WTC11 (cell line): ENCODE measurements around the gene SPR. TPM values are rescaled to one million over a fixed set of nuclear protein-coding genes. Genes with fewer than 3 reads are reported as not detected.

ENCODE experiments used
- CBFB ChIP-seq: sonication (generic); formaldehyde crosslinking; IDR thresholded peaks from 2 replicates; pipeline ENCODE4 v1.8.1; 2022; ENCODE audit warnings: mild to moderate bottlenecking, low read depth, missing genetic modification reagents
- ELF4 ChIP-seq: sonication (generic); formaldehyde crosslinking; IDR thresholded peaks from 2 replicates; pipeline ENCODE4 v1.8.1; 2022; ENCODE audit warnings: low read depth, mild to moderate bottlenecking, moderate library complexity, missing genetic modification reagents
- IRF2 ChIP-seq: sonication (generic); formaldehyde crosslinking; IDR thresholded peaks from 2 replicates; pipeline ENCODE4 v1.8.0; 2022; ENCODE audit warnings: low read depth, missing genetic modification reagents, borderline replicate concordance
- NR2C2 ChIP-seq: sonication (generic); formaldehyde crosslinking; IDR thresholded peaks from 2 replicates; pipeline ENCODE4 v1.8.0; 2022; ENCODE audit warnings: mild to moderate bottlenecking, missing genetic modification reagents
- RELA ChIP-seq: sonication (generic); formaldehyde crosslinking; IDR thresholded peaks from 2 replicates; pipeline ENCODE4 v1.8.1; 2022; ENCODE audit warnings: missing genetic modification reagents, mild to moderate bottlenecking, borderline replicate concordance
- RORB ChIP-seq: fragments of 250-450 bp; sonication (Bioruptor Pico); IDR thresholded peaks from 2 replicates; pipeline ENCODE4 v1.9.0; 2021; ENCODE audit warnings: mild to moderate bottlenecking
- TP53 ChIP-seq: sonication (generic); formaldehyde crosslinking; IDR thresholded peaks from 2 replicates; pipeline ENCODE4 v1.8.1; 2023; ENCODE audit warnings: mild to moderate bottlenecking, missing genetic modification reagents
- ZBTB21 ChIP-seq: sonication (generic); formaldehyde crosslinking; IDR thresholded peaks from 2 replicates; pipeline ENCODE4 v1.8.1; 2023; ENCODE audit warnings: mild to moderate bottlenecking, missing genetic modification reagents, borderline replicate concordance
- ZNF232 ChIP-seq: sonication (generic); formaldehyde crosslinking; IDR thresholded peaks from 2 replicates; pipeline ENCODE4 v1.8.0; 2022; ENCODE audit warnings: mild to moderate bottlenecking, missing genetic modification reagents
- ZNF317 ChIP-seq: sonication (generic); formaldehyde crosslinking; IDR thresholded peaks from 2 replicates; pipeline ENCODE4 v1.8.1; 2023; ENCODE audit warnings: low read depth, mild to moderate bottlenecking, moderate library complexity, missing genetic modification reagents, borderline replicate concordance
- total RNA-seq: library from RNA; stranded (reverse); gene quantifications from 3 replicates; pipeline ENCODE4 v1.2.3, GENCODE V29; 2021
- TF ChIP-seq, protein P1 (sequence below): fragments of 250-450 bp; sonication (Bioruptor Pico); IDR thresholded peaks from 2 replicates; pipeline ENCODE4 v1.9.0; 2021; ENCODE audit warnings: mild to moderate bottlenecking, borderline replicate concordance
- TF ChIP-seq, protein P2 (sequence below): sonication (generic); formaldehyde crosslinking; IDR thresholded peaks from 2 replicates; pipeline ENCODE4 v1.8.0; 2023; ENCODE audit warnings: mild to moderate bottlenecking, missing genetic modification reagents
- TF ChIP-seq, protein P3 (sequence below): sonication (generic); formaldehyde crosslinking; IDR thresholded peaks from 2 replicates; pipeline ENCODE4 v1.8.1; 2023; ENCODE audit warnings: mild to moderate bottlenecking, missing genetic modification reagents
- TF ChIP-seq, protein P4 (sequence below): fragments of 250-450 bp; sonication (Bioruptor Pico); IDR thresholded peaks from 2 replicates; pipeline ENCODE4 v1.8.0; 2021; ENCODE audit warnings: mild to moderate bottlenecking
- TF ChIP-seq, protein P5 (sequence below): sonication (generic); formaldehyde crosslinking; IDR thresholded peaks from 2 replicates; pipeline ENCODE4 v1.8.1; 2022; ENCODE audit warnings: mild to moderate bottlenecking, missing genetic modification reagents, moderate library complexity, borderline replicate concordance
- TF ChIP-seq, protein P6 (sequence below): sonication (generic); formaldehyde crosslinking; IDR thresholded peaks from 2 replicates; pipeline ENCODE4 v1.8.1; 2022; ENCODE audit warnings: low read depth, mild to moderate bottlenecking, moderate library complexity, missing genetic modification reagents, borderline replicate concordance
- TF ChIP-seq, protein P7 (sequence below): sonication (generic); formaldehyde crosslinking; IDR thresholded peaks from 2 replicates; pipeline ENCODE4 v1.8.1; 2022; ENCODE audit warnings: missing genetic modification reagents, borderline replicate concordance
- TF ChIP-seq, protein P8 (sequence below): sonication (generic); formaldehyde crosslinking; IDR thresholded peaks from 2 replicates; pipeline ENCODE4 v1.8.0; 2022; ENCODE audit warnings: mild to moderate bottlenecking, missing genetic modification reagents

Gene SPR
- total RNA-seq, 1 experiment from 2014 or later = 9.4 TPM

DNA sequence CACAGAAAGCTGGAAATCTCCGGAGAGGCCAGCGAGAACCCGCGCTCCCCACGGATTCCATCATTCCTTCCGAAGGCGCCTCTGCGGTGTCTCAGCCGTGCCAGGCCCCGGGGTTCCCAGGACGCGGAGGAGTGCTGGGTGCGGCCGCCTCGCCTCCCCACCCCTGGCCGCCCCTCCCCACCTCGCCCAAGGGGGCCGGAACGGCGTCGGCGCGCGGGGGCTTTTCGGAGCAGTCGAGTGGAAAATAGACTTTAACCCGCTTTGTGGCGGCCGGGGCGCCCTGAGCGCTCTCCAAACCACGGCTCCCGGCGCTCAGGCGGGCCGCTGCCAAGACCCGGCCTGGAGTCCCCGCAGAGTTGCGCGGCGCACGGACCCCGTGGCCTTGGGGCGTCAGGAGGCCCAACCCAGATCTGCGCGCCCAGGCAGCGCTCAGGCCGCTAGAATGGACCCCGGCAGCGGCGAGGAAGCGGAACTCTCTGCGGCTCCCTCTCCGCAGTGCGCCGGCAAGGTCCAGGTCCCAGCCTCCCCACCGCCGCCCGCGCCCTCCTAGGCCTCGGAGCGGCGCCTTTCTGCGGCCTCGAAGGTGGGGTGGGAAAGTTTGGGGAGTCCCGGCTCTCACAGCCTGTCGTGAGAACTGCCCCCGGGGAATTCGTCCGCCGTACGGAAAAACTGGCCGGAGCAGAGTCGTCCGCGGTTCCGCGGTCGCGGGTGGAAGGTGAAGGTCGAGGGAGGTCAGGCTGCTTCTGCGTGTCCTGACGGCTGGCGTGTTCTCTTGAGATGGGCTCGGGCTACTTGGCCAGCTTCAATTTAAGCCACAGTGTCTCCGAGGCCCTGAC is 28.9 kb downstream of the SPR start (continued):
- TF ChIP-seq, protein P1, sequence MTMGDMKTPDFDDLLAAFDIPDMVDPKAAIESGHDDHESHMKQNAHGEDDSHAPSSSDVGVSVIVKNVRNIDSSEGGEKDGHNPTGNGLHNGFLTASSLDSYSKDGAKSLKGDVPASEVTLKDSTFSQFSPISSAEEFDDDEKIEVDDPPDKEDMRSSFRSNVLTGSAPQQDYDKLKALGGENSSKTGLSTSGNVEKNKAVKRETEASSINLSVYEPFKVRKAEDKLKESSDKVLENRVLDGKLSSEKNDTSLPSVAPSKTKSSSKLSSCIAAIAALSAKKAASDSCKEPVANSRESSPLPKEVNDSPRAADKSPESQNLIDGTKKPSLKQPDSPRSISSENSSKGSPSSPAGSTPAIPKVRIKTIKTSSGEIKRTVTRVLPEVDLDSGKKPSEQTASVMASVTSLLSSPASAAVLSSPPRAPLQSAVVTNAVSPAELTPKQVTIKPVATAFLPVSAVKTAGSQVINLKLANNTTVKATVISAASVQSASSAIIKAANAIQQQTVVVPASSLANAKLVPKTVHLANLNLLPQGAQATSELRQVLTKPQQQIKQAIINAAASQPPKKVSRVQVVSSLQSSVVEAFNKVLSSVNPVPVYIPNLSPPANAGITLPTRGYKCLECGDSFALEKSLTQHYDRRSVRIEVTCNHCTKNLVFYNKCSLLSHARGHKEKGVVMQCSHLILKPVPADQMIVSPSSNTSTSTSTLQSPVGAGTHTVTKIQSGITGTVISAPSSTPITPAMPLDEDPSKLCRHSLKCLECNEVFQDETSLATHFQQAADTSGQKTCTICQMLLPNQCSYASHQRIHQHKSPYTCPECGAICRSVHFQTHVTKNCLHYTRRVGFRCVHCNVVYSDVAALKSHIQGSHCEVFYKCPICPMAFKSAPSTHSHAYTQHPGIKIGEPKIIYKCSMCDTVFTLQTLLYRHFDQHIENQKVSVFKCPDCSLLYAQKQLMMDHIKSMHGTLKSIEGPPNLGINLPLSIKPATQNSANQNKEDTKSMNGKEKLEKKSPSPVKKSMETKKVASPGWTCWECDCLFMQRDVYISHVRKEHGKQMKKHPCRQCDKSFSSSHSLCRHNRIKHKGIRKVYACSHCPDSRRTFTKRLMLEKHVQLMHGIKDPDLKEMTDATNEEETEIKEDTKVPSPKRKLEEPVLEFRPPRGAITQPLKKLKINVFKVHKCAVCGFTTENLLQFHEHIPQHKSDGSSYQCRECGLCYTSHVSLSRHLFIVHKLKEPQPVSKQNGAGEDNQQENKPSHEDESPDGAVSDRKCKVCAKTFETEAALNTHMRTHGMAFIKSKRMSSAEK (CRISPR knock-in tag) = no peak
- TF ChIP-seq, protein P2, sequence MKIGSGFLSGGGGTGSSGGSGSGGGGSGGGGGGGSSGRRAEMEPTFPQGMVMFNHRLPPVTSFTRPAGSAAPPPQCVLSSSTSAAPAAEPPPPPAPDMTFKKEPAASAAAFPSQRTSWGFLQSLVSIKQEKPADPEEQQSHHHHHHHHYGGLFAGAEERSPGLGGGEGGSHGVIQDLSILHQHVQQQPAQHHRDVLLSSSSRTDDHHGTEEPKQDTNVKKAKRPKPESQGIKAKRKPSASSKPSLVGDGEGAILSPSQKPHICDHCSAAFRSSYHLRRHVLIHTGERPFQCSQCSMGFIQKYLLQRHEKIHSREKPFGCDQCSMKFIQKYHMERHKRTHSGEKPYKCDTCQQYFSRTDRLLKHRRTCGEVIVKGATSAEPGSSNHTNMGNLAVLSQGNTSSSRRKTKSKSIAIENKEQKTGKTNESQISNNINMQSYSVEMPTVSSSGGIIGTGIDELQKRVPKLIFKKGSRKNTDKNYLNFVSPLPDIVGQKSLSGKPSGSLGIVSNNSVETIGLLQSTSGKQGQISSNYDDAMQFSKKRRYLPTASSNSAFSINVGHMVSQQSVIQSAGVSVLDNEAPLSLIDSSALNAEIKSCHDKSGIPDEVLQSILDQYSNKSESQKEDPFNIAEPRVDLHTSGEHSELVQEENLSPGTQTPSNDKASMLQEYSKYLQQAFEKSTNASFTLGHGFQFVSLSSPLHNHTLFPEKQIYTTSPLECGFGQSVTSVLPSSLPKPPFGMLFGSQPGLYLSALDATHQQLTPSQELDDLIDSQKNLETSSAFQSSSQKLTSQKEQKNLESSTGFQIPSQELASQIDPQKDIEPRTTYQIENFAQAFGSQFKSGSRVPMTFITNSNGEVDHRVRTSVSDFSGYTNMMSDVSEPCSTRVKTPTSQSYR (CRISPR knock-in tag) = no peak
- TF ChIP-seq ZNF232 (CRISPR knock-in tag) (no peak), CBFB (no peak), ELF4 (no peak), IRF2 (no peak), NR2C2 (no peak), RELA (CRISPR knock-in tag) (no peak), ZNF317 (no peak), TP53 (no peak), ZBTB21 (CRISPR knock-in tag) (no peak), RORB (no peak)
- TF ChIP-seq, protein P3, sequence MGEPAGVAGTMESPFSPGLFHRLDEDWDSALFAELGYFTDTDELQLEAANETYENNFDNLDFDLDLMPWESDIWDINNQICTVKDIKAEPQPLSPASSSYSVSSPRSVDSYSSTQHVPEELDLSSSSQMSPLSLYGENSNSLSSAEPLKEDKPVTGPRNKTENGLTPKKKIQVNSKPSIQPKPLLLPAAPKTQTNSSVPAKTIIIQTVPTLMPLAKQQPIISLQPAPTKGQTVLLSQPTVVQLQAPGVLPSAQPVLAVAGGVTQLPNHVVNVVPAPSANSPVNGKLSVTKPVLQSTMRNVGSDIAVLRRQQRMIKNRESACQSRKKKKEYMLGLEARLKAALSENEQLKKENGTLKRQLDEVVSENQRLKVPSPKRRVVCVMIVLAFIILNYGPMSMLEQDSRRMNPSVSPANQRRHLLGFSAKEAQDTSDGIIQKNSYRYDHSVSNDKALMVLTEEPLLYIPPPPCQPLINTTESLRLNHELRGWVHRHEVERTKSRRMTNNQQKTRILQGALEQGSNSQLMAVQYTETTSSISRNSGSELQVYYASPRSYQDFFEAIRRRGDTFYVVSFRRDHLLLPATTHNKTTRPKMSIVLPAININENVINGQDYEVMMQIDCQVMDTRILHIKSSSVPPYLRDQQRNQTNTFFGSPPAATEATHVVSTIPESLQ (CRISPR knock-in tag) = no peak
- TF ChIP-seq, protein P4, sequence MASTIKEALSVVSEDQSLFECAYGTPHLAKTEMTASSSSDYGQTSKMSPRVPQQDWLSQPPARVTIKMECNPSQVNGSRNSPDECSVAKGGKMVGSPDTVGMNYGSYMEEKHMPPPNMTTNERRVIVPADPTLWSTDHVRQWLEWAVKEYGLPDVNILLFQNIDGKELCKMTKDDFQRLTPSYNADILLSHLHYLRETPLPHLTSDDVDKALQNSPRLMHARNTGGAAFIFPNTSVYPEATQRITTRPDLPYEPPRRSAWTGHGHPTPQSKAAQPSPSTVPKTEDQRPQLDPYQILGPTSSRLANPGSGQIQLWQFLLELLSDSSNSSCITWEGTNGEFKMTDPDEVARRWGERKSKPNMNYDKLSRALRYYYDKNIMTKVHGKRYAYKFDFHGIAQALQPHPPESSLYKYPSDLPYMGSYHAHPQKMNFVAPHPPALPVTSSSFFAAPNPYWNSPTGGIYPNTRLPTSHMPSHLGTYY (CRISPR knock-in tag) = no peak
- TF ChIP-seq, protein P5, sequence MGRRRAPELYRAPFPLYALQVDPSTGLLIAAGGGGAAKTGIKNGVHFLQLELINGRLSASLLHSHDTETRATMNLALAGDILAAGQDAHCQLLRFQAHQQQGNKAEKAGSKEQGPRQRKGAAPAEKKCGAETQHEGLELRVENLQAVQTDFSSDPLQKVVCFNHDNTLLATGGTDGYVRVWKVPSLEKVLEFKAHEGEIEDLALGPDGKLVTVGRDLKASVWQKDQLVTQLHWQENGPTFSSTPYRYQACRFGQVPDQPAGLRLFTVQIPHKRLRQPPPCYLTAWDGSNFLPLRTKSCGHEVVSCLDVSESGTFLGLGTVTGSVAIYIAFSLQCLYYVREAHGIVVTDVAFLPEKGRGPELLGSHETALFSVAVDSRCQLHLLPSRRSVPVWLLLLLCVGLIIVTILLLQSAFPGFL (CRISPR knock-in tag) = no peak
- TF ChIP-seq, protein P6, sequence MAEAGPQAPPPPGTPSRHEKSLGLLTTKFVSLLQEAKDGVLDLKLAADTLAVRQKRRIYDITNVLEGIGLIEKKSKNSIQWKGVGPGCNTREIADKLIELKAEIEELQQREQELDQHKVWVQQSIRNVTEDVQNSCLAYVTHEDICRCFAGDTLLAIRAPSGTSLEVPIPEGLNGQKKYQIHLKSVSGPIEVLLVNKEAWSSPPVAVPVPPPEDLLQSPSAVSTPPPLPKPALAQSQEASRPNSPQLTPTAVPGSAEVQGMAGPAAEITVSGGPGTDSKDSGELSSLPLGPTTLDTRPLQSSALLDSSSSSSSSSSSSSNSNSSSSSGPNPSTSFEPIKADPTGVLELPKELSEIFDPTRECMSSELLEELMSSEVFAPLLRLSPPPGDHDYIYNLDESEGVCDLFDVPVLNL (CRISPR knock-in tag) = no peak
- TF ChIP-seq, protein P7, sequence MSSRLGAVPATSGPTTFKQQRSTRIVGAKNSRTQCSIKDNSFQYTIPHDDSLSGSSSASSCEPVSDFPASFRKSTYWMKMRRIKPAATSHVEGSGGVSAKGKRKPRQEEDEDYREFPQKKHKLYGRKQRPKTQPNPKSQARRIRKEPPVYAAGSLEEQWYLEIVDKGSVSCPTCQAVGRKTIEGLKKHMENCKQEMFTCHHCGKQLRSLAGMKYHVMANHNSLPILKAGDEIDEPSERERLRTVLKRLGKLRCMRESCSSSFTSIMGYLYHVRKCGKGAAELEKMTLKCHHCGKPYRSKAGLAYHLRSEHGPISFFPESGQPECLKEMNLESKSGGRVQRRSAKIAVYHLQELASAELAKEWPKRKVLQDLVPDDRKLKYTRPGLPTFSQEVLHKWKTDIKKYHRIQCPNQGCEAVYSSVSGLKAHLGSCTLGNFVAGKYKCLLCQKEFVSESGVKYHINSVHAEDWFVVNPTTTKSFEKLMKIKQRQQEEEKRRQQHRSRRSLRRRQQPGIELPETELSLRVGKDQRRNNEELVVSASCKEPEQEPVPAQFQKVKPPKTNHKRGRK = no peak
- TF ChIP-seq, protein P8, sequence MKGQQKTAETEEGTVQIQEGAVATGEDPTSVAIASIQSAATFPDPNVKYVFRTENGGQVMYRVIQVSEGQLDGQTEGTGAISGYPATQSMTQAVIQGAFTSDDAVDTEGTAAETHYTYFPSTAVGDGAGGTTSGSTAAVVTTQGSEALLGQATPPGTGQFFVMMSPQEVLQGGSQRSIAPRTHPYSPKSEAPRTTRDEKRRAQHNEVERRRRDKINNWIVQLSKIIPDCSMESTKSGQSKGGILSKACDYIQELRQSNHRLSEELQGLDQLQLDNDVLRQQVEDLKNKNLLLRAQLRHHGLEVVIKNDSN = peak; percentile 50; the same call in 1 of the 2 replicates
